Measurements from ENCODE around the gene TBC1D22A.

TBC1D22A gene

GRCh38 chr22:46726066-46726985 lies 36.1 kb upstream of the TBC1D22A start:
- TF ChIP-seq CTCF (IDR thresholded peaks at IDR 0.05; ENCODE audit: low read length, missing control alignments): no peak
- DNase-seq (ENCODE audit: low read depth): no peak
- no peak overlapping the region for H3K4me3 ChIP-seq (replicated peaks; ENCODE audit: low read depth, low read length)

- TF ChIP-seq CTCF (IDR thresholded peaks at IDR 0.05; ENCODE audit: low read length, missing control alignments): no peak
- DNase-seq (ENCODE audit: low read depth): no peak
- H3K4me3 ChIP-seq (replicated peaks; ENCODE audit: low read depth, low read length): no peak overlapping the region
Measured at GRCh38 chr22:46726986-46727317, 35.5 kb upstream of the TBC1D22A start.

GRCh38 chr22:46727813-46728364 lies 34.6 kb upstream of the TBC1D22A start:
- TF ChIP-seq CTCF (IDR thresholded peaks at IDR 0.05; ENCODE audit: low read length, missing control alignments): no peak
- H3K4me3 ChIP-seq (replicated peaks; ENCODE audit: low read depth, low read length): no peak overlapping the region
- DNase-seq (ENCODE audit: low read depth): no peak

- H3K4me3 ChIP-seq (replicated peaks; ENCODE audit: low read depth, low read length): no peak overlapping the region
- no peak for TF ChIP-seq CTCF (IDR thresholded peaks at IDR 0.05; ENCODE audit: low read length, missing control alignments)
- DNase-seq (ENCODE audit: low read depth): no peak
Measured at GRCh38 chr22:46728470-46728869, 34.0 kb upstream of the TBC1D22A start.

- TF ChIP-seq CTCF (IDR thresholded peaks at IDR 0.05; ENCODE audit: low read length, missing control alignments): no peak
- DNase-seq (ENCODE audit: low read depth): no peak
- H3K4me3 ChIP-seq (replicated peaks; ENCODE audit: low read depth, low read length): no peak overlapping the region
Measured at GRCh38 chr22:46730568-46731245, 31.7 kb upstream of the TBC1D22A start.

- no peak for TF ChIP-seq CTCF (IDR thresholded peaks at IDR 0.05; ENCODE audit: low read length, missing control alignments)
- no peak for DNase-seq (ENCODE audit: low read depth)
- H3K4me3 ChIP-seq (replicated peaks; ENCODE audit: low read depth, low read length): no peak overlapping the region
Measured at GRCh38 chr22:46731246-46732040, 31.0 kb upstream of the TBC1D22A start.
